GM12878 (cell line): ENCODE data around the gene FHOD3. TPM values are rescaled to one million over a fixed set of nuclear protein-coding genes. Genes with fewer than 3 reads are reported as not detected.

Source experiments
- ATAC-seq: fragments of 200-7000 bp; cut with Tn5 transposase; 3 replicates; pipeline ENCODE4 v1.9.1; 2020; ENCODE audit warnings: mild to moderate bottlenecking, moderate library complexity
- BruUV-seq: library from RNA; stranded (reverse); fragments of 400-500 nt; replicated peaks from 2 replicates; lab custom pipeline; 2021; lab: Mats Ljungman, UMichigan
- CTCF ChIA-PET: fragments of 300-600 bp; sonication (Branson Sonifier 250); formaldehyde crosslinking; extraction: SDS; loops from one replicate; lab custom pipeline; 2021; ENCODE audit warnings: inconsistent platforms; lab: Yijun Ruan, JAX
- POLR2A ChIA-PET: fragments of 350-600 bp; formaldehyde crosslinking; extraction: SDS; loops from one replicate; lab custom pipeline; 2021; ENCODE audit warnings: inconsistent platforms; lab: Charles Lee
- RAD21 ChIA-PET: fragments of 300-600 bp; sonication (Branson Sonifier 250); formaldehyde crosslinking; loops from one replicate; lab custom pipeline; 2023; ENCODE audit warnings: antibody characterized with exemption; ENCODE audit not compliant: unreplicated experiment; lab: Charles Lee
- SMC1A ChIA-PET: fragments of 300-600 bp; sonication (Branson Sonifier 250); formaldehyde crosslinking; loops from one replicate; lab custom pipeline; 2023; ENCODE audit not compliant: unreplicated experiment, uncharacterized antibody; lab: Charles Lee
- DNase-seq: peaks from one replicate; pipeline ENCODE4 v3.0.0-alpha.2; 2011; ENCODE audit warnings: low read depth, low spot score
- FAIRE-seq: peaks from 3 replicates; lab custom pipeline; 2011; peaks lifted over from hg19 to GRCh38; lab: Jason Lieb, UNC
- H2AFZ ChIP-seq: 2 replicates; pipeline ENCODE4 v1.6.0; 2011; ENCODE audit warnings: low read depth, low read length, control low read depth; ENCODE audit not compliant: control insufficient read depth
- H3K27ac ChIP-seq: 2 replicates; pipeline ENCODE4 v1.5.1; 2011; ENCODE audit warnings: control low read depth; ENCODE audit not compliant: control insufficient read depth, insufficient read depth
- H3K27me3 ChIP-seq, 2 experiments: replicated peaks in 1 of 2; 2 replicates each; pipeline versions ENCODE4 v1.6.0 to v1.6.1; 2011; ENCODE audit warnings: low read length in 1 of 2; ENCODE audit not compliant: control insufficient read depth in 2 of 2, insufficient read depth in 2 of 2
- H3K36me3 ChIP-seq, 2 experiments: 2 replicates each; pipeline ENCODE4 v1.5.1; 2011; ENCODE audit warnings: low read length in 1 of 2; ENCODE audit not compliant: control insufficient read depth in 2 of 2, insufficient read depth in 2 of 2
- H3K4me1 ChIP-seq: 2 replicates; pipeline ENCODE4 v1.6.1; 2011; ENCODE audit warnings: mild to moderate bottlenecking, low read length, moderate library complexity, mixed read lengths; ENCODE audit not compliant: control insufficient read depth, insufficient read depth
- H3K4me2 ChIP-seq: 2 replicates; pipeline ENCODE4 v1.6.0; 2011; ENCODE audit warnings: control low read depth; ENCODE audit not compliant: control insufficient read depth, insufficient read depth
- H3K4me3 ChIP-seq: fragments of 200-600 bp; sonication (generic); 2 replicates; pipeline ENCODE4 v1.5.1; 2016
- H3K79me2 ChIP-seq: 2 replicates; pipeline ENCODE4 v1.6.0; 2011; ENCODE audit warnings: low read length; ENCODE audit not compliant: control insufficient read depth, insufficient read depth
- H3K9ac ChIP-seq: 2 replicates; pipeline ENCODE4 v1.8.0; 2011; ENCODE audit warnings: low read length, control low read depth, mixed read lengths; ENCODE audit not compliant: control insufficient read depth, insufficient read depth
- H3K9me3 ChIP-seq: replicated peaks from 3 replicates; pipeline ENCODE4 v1.5.1; 2011; ENCODE audit warnings: mild to moderate bottlenecking, low read length; ENCODE audit not compliant: control insufficient read depth, insufficient read depth
- H4K20me1 ChIP-seq: 2 replicates; pipeline ENCODE4 v1.6.0; 2011; ENCODE audit not compliant: control insufficient read depth, insufficient read depth
- BCLAF1 ChIP-seq: fragments of 450-650 bp; IDR thresholded peaks from 2 replicates; pipeline ENCODE4 v1.6.1; 2017; ENCODE audit warnings: antibody characterized with exemption, mild to moderate bottlenecking, moderate library complexity
- CTCF ChIP-seq, 3 experiments: IDR thresholded peaks in 2 of 3; conservative IDR thresholded peaks in 1 of 3; 2 replicates each; pipeline ENCODE4 v1.5.1; 2011; ENCODE audit warnings: low read depth in 3 of 3, low read length in 3 of 3, mild to moderate bottlenecking in 3 of 3, control low read depth in 2 of 3, moderate library complexity in 2 of 3, inconsistent platforms in 1 of 3, mixed read lengths in 1 of 3; ENCODE audit not compliant: control insufficient read depth in 2 of 3, insufficient read depth in 1 of 3; ENCODE audit errors: extremely low read depth in 1 of 3
- E2F8 ChIP-seq: fragments of 450-650 bp; IDR thresholded peaks from 2 replicates; pipeline ENCODE4 v1.6.1; 2018; ENCODE audit warnings: mild to moderate bottlenecking, low read depth, moderate library complexity; ENCODE audit not compliant: partially characterized antibody
- FOXM1 ChIP-seq: IDR thresholded peaks from 2 replicates; pipeline ENCODE4 v1.6.1; 2012; ENCODE audit warnings: low read depth, mild to moderate bottlenecking, inconsistent platforms, low read length, moderate library complexity
- GABPA ChIP-seq: IDR thresholded peaks from 2 replicates; pipeline ENCODE4 v1.6.1; 2014; ENCODE audit warnings: antibody characterized with exemption, low read depth, mild to moderate bottlenecking, inconsistent platforms
- HSF1 ChIP-seq: fragments of 150-350 bp; IDR thresholded peaks from 2 replicates; pipeline ENCODE4 v1.6.1; 2014; ENCODE audit warnings: mild to moderate bottlenecking, low read depth, low read length
- IRF3 ChIP-seq: fragments of 450-650 bp; IDR thresholded peaks from 2 replicates; pipeline ENCODE4 v1.6.1; 2014; ENCODE audit warnings: mild to moderate bottlenecking
- LARP7 ChIP-seq: fragments of 450-650 bp; IDR thresholded peaks from 2 replicates; pipeline ENCODE4 v1.6.1; 2017; ENCODE audit warnings: mild to moderate bottlenecking
- NBN ChIP-seq: fragments of 450-650 bp; IDR thresholded peaks from 2 replicates; pipeline ENCODE4 v1.6.1; 2016
- PAX5 ChIP-seq: IDR thresholded peaks from 2 replicates; pipeline ENCODE4 v1.6.1; 2011; ENCODE audit warnings: low read depth, low read length, borderline replicate concordance
- RCOR1 ChIP-seq: conservative IDR thresholded peaks from 2 replicates; pipeline ENCODE4 v1.6.1; 2012; ENCODE audit warnings: low read depth, low read length, improper control_type of control experiment
- ZNF384 ChIP-seq: IDR thresholded peaks from 2 replicates; pipeline ENCODE4 v1.6.1; 2012; ENCODE audit warnings: low read depth, mild to moderate bottlenecking, low read length, improper control_type of control experiment, borderline replicate concordance
- WGBS: methylation state at CpG from one replicate; pipeline ENCODE4 v1.1.6; 2016; ENCODE audit warnings: low lambda C conversion rate; ENCODE audit not compliant: insufficient replicate concordance, insufficient coverage; ENCODE audit errors: missing lambda C conversion rate; 5-methylcytosine and 5-hydroxymethylcytosine counted together
- in situ Hi-C: fragments of 300-500 bp; cut with MboI; formaldehyde crosslinking; loops from 9 replicates; pipeline ENCODE4 v1.14.3; 2018; ENCODE audit warnings: mixed read lengths
- intact Hi-C: fragments of 100-400 bp; cut with micrococcal nuclease; formaldehyde crosslinking; loops from one replicate; pipeline ENCODE4 v1.14.2; 2022; ENCODE audit not compliant: unreplicated experiment
- polyA plus RNA-seq, 11 experiments: library from polyadenylated mRNA; depleted of rRNA in 4 of 11; unstranded in 6 of 11; stranded (reverse) in 5 of 11; fragments of >200 nt; fragmentation: Nextera tagmentation in 4 of 11; fragmentation: Illumina TruSeq in 1 of 11; extraction: Ambion mirVana in 4 of 11; extraction: Trizol in 1 of 11; gene quantifications; 1 replicate in 1 of 11; 2 replicates in 10 of 11; pipeline versions ENCODE4 v1.2.1 to v1.2.3, GENCODE V29; 2011 to 2016; ENCODE audit warnings: inconsistent platforms in 2 of 11, missing spikeins in 2 of 11, low read depth in 1 of 11
- total RNA-seq, 4 experiments: library from RNA; depleted of rRNA in 3 of 4; stranded (reverse); fragments of >200 nt in 3 of 4; fragmentation: Illumina TruSeq in 1 of 4; extraction: Trizol in 1 of 4; gene quantifications; 2 replicates each; pipeline versions ENCODE4 v1.2.1 to v1.2.3, GENCODE V29; 2013 to 2021
- TF ChIP-seq, protein P1 (sequence below): IDR thresholded peaks from 2 replicates; pipeline ENCODE4 v1.6.1; 2012; ENCODE audit warnings: low read depth, low read length, improper control_type of control experiment

The FHOD3 gene
- total and polyA plus RNA-seq, 10 of the 15 experiments (the other 5 are each of a cell fraction or from before 2014, with no cell fraction given) = 0.77 to 26.7 (median 10.4) TPM

DNA sequence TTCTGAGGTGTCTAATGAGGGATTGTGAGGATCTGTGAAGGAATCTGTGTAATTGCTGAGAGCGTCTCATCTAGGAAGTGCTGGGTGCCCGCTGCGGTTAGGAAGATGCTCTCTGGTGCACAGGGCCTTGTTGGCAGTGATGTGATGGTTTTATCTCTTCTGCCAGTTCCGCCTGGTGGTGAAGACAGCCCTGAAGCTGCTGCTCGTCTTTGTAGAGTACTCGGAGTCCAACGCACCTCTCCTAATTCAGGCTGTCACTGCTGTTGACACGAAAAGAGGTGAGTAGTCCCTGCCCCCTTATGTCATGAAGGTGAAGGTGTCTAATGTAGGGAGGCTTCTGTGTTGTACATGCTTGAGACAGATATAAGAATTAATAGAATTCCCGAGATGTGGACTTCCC, 297.1 kb downstream of the FHOD3 start:
- Histone ChIP-seq H4K20me1 (no peaks in the 10 kb centered on the region), H3K79me2 (no peaks in the 10 kb centered on the region), H3K27me3 (no peaks in the 10 kb centered on the region), H3K4me1 (no peaks in the 10 kb centered on the region), H2AFZ (no peak overlapping the region), H3K9ac (no peak overlapping the region), H3K4me3 (no peak overlapping the region), H3K4me2 (no peak overlapping the region), H3K27ac (no peak overlapping the region), H3K9me3 (no peaks in the 10 kb centered on the region), H3K36me3 (no peaks in the 10 kb centered on the region)
- no peak for ATAC-seq
- 59% methylated on average over 9 of the region's 9 CpGs for WGBS
- in situ Hi-C loops (no loop called here), intact Hi-C loops (no loop called here)
- DNase-seq = no peak
- no TSS peak for BruUV-seq
- ChIA-PET SMC1A (interaction anchor here (0.9 to 1.0 kb wide), 2 partner anchors 14 to 42 kb away, joined by 3 to 4 read pairs; no protein-coding TSS in a partner anchor), RAD21 (interaction anchor here (0.6 kb wide), 1 partner anchor 546 kb away, joined by 3 read pairs; no protein-coding TSS in a partner anchor), POLR2A (no interaction called here), CTCF (interaction anchor here (0.7 kb wide), 2 partner anchors 24 to 152 kb away, joined by 3 read pairs; no protein-coding TSS in a partner anchor)
- FAIRE-seq = no peak
- TF ChIP-seq NBN (no peak), CTCF (IDR thresholded peaks at IDR 0.05 in 2 of 3, conservative IDR thresholded peaks at IDR 0.05 in 1 of 3; ENCODE audit: control insufficient read depth in 2 of 3, extremely low read depth in 1 of 3, insufficient read depth in 1 of 3, low read depth in 3 of 3, low read length in 3 of 3) (no peak), E2F8 (no peak), PAX5 (no peak), RCOR1 (no peak), IRF3 (no peak), LARP7 (no peak), ZNF384 (no peak), FOXM1 (no peak), BCLAF1 (no peak), HSF1 (no peak), GABPA (no peak)
- TF ChIP-seq, protein P1, sequence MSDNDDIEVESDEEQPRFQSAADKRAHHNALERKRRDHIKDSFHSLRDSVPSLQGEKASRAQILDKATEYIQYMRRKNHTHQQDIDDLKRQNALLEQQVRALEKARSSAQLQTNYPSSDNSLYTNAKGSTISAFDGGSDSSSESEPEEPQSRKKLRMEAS = no peak
